GM10248 (cell line): ENCODE measurements around the gene POLA1.

Source experiments
- CTCF ChIA-PET: fragments of 300-600 bp; sonication (Branson Sonifier 250); formaldehyde crosslinking; extraction: SDS; loops from one replicate; lab custom pipeline; 2021; ENCODE audit warnings: antibody characterized with exemption; lab: Yijun Ruan, JAX
- POLR2A ChIA-PET: fragments of 350-650 bp; sonication (Branson Sonifier 250); formaldehyde crosslinking; extraction: SDS; loops from one replicate; lab custom pipeline; 2020; ENCODE audit warnings: antibody characterized with exemption; lab: Yijun Ruan, JAX
- DNase-seq: peaks from one replicate; pipeline ENCODE4 v3.0.0; 2012; ENCODE audit errors: extremely low spot score
- CTCF ChIP-seq: IDR thresholded peaks from 2 replicates; pipeline ENCODE4 v1.5.1; 2012; ENCODE audit warnings: mild to moderate bottlenecking, low read depth; ENCODE audit errors: extremely low read depth, missing control alignments, control extremely low read depth

The POLA1 gene

DNA sequence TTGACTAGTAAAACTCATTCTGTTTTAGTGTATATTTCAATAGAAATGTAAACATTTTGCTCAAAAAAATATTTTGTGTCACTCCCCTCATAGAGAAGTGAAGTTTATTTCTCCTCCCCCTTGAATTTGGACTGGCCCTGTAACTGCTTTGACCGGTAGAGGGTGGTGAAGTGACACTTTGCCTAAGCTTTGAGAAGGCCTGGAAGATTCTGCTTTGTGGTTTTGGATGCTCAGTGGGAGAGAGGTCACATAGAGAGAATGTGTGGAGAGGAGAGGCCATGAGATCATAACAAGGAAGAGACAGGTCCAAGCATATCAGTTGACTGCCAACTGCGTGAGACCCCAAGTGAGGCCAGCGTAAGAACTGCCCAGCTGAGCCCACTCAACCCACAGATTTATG lies 341.2 kb downstream of the POLA1 start:
- DNase-seq, result no peak
- TF ChIP-seq CTCF, result no peak
- ChIA-PET CTCF (interaction anchor here (1.3 to 1.7 kb wide), 2 partner anchors 14 to 110 kb away, joined by 3 to 4 read pairs; no protein-coding TSS in a partner anchor), POLR2A (no interaction called here)

- DNase-seq, result no peak
- TF ChIP-seq CTCF, result no peak
- CTCF ChIA-PET, result no interaction called here
- POLR2A ChIA-PET, result no interaction called here
Observed at GRCh38 chrX:25039036-25039435, 345.3 kb downstream of the POLA1 start.

GRCh38 chrX:25043192-25043591 lies 349.5 kb downstream of the POLA1 start:
- no peak for TF ChIP-seq CTCF
- CTCF ChIA-PET, result no interaction called here
- no peak for DNase-seq
- POLR2A ChIA-PET, result no interaction called here
